Measurements from ENCODE around the gene PRRT2.
"Not testable (repeated sequence)": the region's sequence is repeated elsewhere in the genome, so short reads cannot be mapped to it uniquely, and the experiment has no call there.

PRRT2 gene

GRCh38 chr16:29811896-29812665, at the start of gene PRRT2:
Gene PRRT2, plus strand, starts transcription at chr16:29812193. Its CDS starts 862 bp downstream, at chr16:29813055.
- DNase-seq: no peak

DNA sequence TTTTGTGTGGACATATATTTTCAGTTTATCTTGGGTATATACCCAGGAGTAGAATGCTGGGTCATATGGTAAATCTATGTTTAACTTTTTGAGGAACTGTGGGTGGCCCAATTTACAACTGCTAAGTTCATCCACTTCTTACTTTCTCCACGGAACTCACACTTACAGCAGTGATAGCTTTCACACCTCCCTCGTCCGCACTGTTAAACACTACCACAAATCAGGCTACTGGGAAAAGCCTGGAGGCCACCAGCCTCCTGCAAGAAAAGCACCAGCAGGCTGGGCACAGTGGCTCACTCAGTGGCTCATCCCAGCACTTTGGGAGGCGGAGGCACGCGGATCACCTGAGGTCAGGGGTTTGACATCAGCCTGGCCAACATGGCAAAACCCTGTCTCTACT, 48.7 kb upstream of the PRRT2 start:
- DNase-seq: no peak

GRCh38 chr16:29765167-29766032, 46.6 kb upstream of the PRRT2 start:
- DNase-seq: no peak

DNA sequence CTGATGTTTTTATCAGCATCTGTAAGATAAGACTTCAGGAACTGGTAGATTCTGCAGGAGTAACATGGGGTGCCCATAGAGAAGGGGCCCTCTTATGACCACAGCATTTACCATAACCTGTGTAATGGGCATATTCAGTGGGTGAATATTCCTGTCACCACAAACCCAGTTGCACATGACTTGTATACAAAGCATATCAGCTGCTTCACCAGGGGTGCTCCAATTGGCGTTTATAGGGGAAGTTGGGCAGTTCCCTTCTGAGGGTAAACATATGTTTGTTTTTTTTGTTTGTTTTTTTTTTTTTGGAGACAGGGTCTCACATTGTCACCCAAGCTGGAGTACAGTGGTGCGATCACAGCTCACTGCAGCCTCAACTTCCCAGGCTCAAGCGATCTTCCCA, 45.4 kb upstream of the PRRT2 start:
- DNase-seq: no peak

DNA sequence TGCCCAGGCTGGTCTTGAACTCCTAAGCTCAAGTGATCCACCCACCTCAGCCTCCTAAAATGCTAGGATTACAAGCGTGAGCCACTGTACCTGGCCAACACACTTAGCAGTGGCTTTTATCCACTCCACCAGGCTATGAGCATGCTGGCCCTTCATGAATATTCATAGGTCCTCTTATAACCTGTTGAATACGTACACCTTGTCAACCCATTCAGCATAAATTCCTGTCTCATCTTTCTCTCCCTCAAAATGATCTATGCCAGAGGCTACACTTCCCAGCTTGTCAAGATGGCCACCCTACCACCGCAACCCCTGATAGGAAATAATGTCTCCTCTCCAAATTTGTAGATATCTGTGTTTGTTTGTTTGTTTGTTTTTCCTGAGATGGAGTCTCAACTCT, 44.9 kb upstream of the PRRT2 start:
- DNase-seq: no peak

DNA sequence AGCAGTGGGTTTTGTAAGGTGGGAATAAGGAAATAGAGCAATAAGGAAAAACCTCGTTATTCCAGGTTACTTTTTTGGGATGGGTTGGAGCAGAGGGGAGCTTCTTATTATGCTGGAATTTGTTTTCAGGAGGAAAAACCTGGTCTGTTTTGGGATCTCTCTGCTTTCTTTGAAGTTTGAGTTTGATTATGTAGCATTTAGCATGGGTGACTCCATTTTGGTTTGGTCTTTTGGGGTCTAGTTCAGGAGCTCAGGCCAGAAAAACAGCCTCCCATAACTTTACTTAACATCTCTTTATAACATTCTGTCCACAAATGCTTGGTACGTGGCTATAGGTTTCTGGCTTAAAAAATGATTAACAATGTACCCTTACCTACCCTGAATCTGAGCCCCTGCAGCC, 42.5 kb upstream of the PRRT2 start:
- no peak for DNase-seq

DNA sequence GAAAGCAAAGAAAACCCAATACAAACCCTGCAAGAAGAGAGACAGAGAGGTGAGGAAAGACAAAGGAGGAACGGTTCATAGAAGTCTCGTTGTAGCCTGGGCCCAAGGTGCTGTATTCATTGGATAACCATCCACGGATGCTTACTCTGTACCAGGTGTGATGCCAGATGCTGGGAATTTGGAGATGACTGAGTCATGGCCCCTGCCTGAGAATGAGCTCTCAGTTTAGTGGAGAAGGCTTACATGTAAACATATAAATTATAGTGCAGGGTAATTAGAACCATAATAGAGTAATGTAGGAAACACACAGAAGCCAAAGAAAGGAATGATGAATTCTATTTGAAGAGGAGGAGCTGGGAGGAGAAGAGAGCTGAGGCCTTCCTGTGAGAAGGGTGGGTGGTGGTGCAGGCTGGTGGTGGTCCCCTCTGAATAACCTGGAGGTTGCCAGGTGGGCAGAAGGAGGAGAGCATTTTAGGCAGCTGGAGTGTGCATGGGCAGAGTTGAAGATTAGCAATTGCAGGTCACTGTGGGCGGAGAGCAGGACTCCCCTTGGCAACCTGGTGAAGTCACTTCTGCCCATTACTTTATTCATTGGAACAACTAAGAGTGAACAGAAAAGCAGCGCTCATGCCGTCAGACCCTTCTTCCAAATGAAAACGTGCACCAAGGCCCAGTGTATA, 41.6 kb upstream of the PRRT2 start:
- DNase-seq: no peak

DNA sequence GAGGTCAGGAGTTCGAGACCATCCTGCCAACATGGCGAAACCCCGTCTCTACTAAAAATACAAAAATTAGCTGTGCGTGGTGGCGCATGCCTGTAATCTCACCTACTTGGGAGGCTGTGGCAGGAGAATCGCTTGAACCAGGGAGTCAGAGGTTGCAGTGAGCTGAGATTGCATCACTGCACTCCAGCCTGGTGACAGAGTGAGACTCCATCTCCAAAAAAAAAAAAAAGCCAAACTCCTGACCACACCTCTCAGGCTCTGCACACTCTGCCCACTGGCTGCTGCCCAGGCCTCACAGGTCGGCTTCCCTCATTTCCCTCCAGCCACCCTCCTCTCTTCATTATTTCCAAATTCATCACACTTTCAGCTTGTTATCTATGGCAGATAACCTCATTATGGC, 39.7 kb upstream of the PRRT2 start:
- DNase-seq: not testable (repeated sequence)

DNA sequence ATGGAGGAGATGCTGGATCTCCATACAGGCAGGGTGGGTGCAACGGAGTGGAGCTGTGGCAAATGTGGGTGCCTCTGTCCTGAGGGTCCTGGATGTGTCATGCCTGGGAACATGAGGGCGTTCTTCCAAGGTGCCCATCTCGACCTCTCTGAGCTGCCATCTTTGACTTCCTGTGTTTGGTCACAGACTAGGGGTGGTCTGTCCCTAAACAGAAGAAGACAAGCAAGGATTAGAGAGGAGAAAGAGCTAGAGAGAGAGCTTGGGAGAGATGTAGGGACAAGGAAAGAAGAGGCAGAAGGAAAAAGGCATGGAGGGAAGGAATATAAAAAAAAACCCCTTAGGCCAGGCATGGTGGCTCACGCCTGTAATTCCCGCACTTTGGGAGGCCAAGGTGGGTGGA, 37.3 kb upstream of the PRRT2 start:
- no peak for DNase-seq

DNA sequence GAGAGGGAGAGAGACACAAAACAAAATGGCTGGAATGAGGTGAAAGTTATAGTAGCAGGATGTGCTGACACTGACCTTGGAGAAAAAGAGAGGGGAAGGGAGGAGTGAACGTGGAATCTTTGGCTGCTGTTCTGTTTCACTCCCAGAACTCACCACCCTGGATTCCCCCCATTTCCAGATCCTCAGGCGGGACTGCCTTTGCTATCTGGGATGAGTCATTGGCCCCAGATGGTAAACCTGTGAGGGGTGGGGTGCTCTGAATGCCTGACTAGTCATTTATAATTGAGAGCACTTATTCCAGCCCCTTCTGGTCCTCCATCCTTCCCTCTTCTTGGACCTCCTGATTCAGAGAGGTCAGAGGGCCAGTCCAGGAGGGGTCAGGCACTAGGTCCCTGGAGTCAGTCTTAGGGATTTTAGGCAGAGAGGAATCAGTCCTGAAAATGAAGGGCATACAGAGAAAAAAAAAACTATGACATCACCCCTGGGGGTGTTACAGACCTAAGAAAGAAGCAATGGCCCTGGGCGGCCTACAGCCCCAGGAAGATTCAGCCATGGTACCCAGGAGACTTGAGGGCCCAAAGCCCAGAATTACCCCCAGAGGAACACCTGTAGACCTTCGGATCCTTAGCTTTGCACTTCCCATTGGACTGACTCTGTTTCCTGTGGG, 36.1 kb upstream of the PRRT2 start:
- DNase-seq: no peak

- no peak for DNase-seq
These were observed 34.2 kb upstream of the PRRT2 start, which contains the start of gene ZG16 for GRCh38 chr16:29777576-29778350. Gene ZG16, plus strand, starts transcription at chr16:29778256. Its CDS starts 1,011 bp downstream, at chr16:29779267.

GRCh38 chr16:29779474-29779873, 32.5 kb upstream of the PRRT2 start:
- no peak for DNase-seq

DNA sequence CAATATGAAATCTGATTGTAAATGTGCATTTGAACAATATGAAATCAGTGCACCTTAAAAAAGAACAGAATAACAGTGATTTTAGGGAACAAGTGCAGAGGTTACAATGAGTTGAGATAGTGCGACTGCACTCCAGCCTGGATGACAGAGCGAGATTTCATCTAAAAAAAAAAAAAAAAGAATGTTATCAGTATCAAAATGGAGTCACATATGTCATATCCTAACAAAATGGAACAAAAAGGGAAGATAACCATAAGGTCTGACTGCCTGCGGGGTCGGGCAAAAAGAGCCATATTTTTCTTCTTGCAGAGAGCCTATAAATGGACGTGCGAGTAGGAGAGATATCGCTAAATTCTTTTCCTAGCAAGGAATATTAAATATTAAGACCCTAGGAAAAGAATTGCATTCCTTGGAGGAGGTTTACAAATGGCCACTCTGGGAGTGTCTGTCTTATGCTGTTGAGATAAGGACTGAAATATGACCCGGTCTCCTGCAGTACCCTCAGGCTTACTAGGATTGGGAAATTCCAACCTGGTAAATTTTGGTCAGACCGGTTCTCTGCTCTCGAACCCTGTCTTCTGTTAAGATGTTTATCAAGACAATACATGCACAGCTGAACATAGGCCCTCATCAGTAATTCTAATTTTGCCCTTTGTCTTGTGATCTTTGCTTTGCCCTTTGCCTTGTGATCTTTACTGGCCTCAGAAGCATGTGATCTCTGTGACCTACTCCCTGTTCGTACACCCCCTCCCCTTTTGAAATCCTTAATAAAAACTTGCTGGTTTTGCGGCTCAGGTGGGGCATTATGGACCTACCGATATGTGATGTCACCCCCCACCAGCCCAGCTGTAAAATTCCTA, 28.7 kb upstream of the PRRT2 start:
- DNase-seq: not testable (repeated sequence)

- no peak for DNase-seq
These were observed 27.8 kb upstream of the PRRT2 start for GRCh38 chr16:29784157-29784556.

DNA sequence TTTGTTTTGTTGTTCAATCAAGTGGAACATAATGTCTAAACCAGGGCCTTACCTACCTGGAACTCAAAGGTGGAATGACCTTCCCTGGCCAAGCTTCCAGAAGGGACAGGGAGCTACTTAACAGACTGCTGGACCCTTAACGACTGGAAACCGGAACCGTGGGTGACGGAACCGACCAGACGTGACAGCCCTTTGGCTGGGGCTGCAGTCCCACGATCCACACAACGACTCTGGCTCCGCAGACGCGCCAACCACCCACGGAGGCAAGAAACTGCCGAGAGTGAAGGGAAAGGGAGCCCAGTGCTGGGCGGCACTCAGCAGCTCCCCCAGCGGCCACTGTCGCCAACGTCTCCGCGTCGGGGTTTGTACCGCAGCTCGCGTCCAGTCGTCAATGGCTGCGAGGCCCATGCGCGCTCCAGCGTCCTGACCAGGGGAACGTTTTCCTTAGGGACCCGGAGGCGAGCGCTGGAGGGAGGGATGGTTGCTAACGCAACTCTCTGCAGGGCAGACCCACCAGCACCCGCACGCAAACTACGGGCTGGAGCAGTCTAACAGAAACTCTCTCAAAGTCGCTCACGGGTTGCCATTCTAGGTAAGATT, 27.0 kb upstream of the PRRT2 start:
- DNase-seq: no peak

DNA sequence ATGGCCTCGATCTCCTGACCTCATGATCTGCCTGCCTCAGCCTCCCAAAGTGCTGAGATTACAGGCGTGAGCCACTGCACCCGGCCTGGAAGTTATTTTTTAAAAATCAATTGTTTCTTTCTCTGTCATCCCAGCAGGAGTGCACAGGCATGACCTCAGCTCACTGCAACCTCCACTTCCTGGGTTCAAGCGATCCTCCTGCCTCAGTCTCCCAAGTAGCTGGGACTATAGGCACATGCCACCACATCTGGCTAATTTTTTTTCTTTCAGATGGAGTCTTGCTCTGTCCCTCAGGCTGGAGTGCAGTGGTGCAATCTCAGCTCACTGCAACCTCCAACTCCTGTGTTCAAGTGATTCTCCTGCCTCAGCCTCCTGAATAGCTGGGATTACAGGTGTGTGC, 24.8 kb upstream of the PRRT2 start:
- not testable (repeated sequence) for DNase-seq

DNA sequence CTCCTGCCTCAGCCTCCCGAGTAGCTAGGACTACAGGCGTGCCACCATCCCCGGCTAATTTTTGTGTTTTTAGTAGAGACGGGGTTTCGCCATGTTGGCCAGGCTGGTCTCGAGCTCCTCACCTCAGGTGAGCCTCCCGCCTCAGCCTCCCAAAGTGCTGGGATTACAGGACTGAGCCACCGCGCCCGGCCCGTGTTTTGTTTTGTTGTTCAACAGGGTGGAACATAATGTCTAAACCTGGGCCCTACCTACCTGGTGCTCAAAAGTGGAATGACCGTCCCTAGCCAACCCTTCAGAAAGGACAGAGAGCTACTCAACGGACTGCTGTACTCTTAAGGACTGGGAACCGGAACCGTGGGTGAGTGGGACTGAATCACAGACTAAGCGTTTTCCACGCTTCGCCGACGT, 22.2 kb upstream of the PRRT2 start:
- no peak for DNase-seq

DNA sequence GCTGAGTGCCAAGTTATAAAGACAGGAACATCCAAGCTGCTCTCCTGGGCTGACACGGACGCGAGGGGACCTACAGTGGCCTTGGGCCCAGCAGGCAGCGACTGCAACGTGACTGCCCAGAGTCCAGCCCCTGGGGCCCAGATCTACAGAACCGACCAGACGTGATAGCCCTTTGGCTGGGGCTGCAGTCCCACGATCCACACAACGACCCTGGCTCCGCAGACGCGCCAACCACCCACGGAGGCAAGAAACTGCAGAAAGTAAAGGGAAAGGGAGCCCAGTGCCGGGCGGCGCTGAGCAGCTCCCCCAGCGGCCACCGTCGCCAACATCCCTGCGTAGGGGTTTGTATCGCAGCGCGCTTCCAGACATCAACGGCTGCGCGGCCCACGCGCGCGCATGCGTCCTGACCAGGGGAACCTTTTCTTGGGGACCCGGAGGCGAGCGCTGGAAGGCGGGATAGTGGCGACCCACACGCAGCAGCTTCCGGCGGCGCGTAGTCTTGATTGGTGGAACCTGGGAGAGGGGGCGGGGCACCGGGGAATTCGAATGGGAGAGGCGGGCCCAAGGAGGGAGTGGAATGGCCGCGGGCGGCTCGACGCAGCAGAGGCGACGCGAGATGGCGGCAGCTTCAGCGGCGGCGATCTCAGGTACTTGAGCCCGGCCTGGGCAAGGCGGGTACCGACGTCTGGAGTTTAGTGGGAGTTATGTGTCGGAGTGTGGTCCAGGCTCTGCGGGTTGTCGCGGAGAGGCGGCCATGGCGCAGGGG, 21.6 kb upstream of the PRRT2 start, which contains the start of gene KIF22:
KIF22 (plus strand) TSS at position 569 of the 766 bp plus-strand sequence; CDS start at position 578, 9 bp downstream.
- DNase-seq: peak; percentile 95

Data from KG1 (cell line).